Measurements from ENCODE around the gene VPS29. TPM values are rescaled to one million over a fixed set of nuclear protein-coding genes. Genes with fewer than 3 reads are reported as not detected.

Gene VPS29
- total and polyA plus RNA-seq, 2 donors (not counting 1 experiment from before 2014, with no cell fraction given): 115 to 118 TPM

DNA sequence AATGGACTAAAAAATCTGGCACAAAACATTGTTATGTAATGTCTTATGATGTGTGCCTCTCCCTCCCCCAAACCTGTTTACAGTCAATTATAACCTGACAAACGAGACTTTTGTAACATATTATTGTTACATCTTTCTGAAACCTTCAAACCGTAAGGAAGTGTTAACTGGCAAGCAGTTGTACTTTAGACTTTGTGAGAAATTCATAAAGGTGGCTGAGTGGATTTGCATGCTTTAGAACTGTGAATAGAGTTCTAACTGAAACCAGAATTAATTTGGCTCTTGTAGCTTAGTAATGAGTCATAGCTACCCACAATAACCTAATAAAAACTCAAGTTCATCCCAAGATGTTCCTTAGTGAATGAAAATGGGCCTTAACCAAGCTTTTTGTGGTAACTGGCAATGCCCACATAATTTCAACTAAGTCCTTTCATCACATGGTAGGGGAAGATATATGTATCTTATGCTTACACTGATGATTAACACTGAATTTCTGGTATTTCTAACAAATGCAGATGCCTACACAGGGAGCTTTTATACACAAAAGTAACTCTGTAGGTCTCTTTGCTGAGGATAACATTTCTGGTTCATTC is 29.9 kb upstream of the VPS29 start:
- no peak overlapping the region for H3K9ac ChIP-seq (ENCODE audit: low read length)
- peaks cover 4% of the 10 kb centered on the region for H3K79me2 ChIP-seq (ENCODE audit: control insufficient read depth, insufficient read depth, low read length)
- no peaks in the 10 kb centered on the region for H3K27me3 ChIP-seq (replicated peaks in 1 of 4; ENCODE audit: control extremely low read depth in 1 of 4, control insufficient read depth in 3 of 4, insufficient read depth in 4 of 4, low read length in 3 of 4)
- no peaks in the 10 kb centered on the region for H3K9me3 ChIP-seq (ENCODE audit: control extremely low read depth in 1 of 3, control insufficient read depth in 2 of 3, insufficient read depth in 1 of 3, low read length in 2 of 3)
- no peak overlapping the region for H3K4me2 ChIP-seq (replicated peaks; ENCODE audit: low read depth, low read length, poor library complexity, severe bottlenecking)
- peaks cover 6% of the 10 kb centered on the region for H4K20me1 ChIP-seq (ENCODE audit: control insufficient read depth, insufficient read depth, low read length, poor library complexity, severe bottlenecking)
- peaks cover 0 to 3% of the 10 kb centered on the region in 2 donors for H3K4me1 ChIP-seq (ENCODE audit: control insufficient read depth in 2 of 2, insufficient read depth in 2 of 2, low read length in 2 of 2)
- peaks cover 4 to 28% of the 10 kb centered on the region in 2 experiments for H3K36me3 ChIP-seq (replicated peaks in 1 of 2; ENCODE audit: control extremely low read depth in 1 of 2, control insufficient read depth in 1 of 2, extremely low read depth in 1 of 2, insufficient read depth in 2 of 2, low read length in 1 of 2)
- Mint-ChIP-seq H3K4me1 (peaks cover 20% of the 10 kb centered on the region), H3K27me3 (no peaks in the 10 kb centered on the region), H3K4me3 (no peak overlapping the region), H3K9me3 (ENCODE audit: insufficient read depth) (no peaks in the 10 kb centered on the region), H3K27ac (peak overlapping the region; percentile 22)
- WGBS (ENCODE audit: insufficient coverage): no CpG with 5 or more reads among the region's 2 CpGs
- ATAC-seq (ENCODE audit: low read depth) (no peak), DNase-seq (no peak)
- intact Hi-C loops (cut with micrococcal nuclease): no loop called here
- peak overlapping the region in 1 of 2 donors; percentile 2 for H3K27ac ChIP-seq (ENCODE audit: low read length in 2 of 2)
- no peak overlapping the region for H2AFZ ChIP-seq (ENCODE audit: insufficient read depth, low read depth, low read length, poor library complexity, severe bottlenecking)
- TF ChIP-seq, protein P1, sequence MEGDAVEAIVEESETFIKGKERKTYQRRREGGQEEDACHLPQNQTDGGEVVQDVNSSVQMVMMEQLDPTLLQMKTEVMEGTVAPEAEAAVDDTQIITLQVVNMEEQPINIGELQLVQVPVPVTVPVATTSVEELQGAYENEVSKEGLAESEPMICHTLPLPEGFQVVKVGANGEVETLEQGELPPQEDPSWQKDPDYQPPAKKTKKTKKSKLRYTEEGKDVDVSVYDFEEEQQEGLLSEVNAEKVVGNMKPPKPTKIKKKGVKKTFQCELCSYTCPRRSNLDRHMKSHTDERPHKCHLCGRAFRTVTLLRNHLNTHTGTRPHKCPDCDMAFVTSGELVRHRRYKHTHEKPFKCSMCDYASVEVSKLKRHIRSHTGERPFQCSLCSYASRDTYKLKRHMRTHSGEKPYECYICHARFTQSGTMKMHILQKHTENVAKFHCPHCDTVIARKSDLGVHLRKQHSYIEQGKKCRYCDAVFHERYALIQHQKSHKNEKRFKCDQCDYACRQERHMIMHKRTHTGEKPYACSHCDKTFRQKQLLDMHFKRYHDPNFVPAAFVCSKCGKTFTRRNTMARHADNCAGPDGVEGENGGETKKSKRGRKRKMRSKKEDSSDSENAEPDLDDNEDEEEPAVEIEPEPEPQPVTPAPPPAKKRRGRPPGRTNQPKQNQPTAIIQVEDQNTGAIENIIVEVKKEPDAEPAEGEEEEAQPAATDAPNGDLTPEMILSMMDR (IDR thresholded peaks at IDR 0.05): no peak
- TF ChIP-seq EZH2 (IDR thresholded peaks at IDR 0.05; ENCODE audit: borderline replicate concordance, insufficient read depth, low read depth, low read length, poor library complexity, severe bottlenecking): no peak
- H3K4me3 ChIP-seq (ENCODE audit: control extremely low read depth in 1 of 5, extremely low read depth in 1 of 5, insufficient read depth in 1 of 5, low read depth in 2 of 5, low read length in 4 of 5): no peak overlapping the region
- CTCF ChIA-PET: interaction anchor here (0.9 to 4.4 kb wide), 5 partner anchors 19 to 82 kb away, joined by 3 to 20 read pairs (median 3); partner anchors contain the start of gene ARPC3
- POLR2A ChIA-PET: interaction anchor here (0.6 kb wide), 1 partner anchor 71 kb away, joined by 10 read pairs; no protein-coding TSS in a partner anchor

- DNase-seq (no peak), ATAC-seq (ENCODE audit: low read depth) (no peak)
- H3K4me3 Mint-ChIP-seq: no peak overlapping the region
- no peaks in the 10 kb centered on the region for H3K27me3 Mint-ChIP-seq
- H3K4me1 ChIP-seq (ENCODE audit: control insufficient read depth in 2 of 2, insufficient read depth in 2 of 2, low read length in 2 of 2): peaks cover 0 to 3% of the 10 kb centered on the region in 2 donors
- no peak for TF ChIP-seq EZH2 (IDR thresholded peaks at IDR 0.05; ENCODE audit: borderline replicate concordance, insufficient read depth, low read depth, low read length, poor library complexity, severe bottlenecking)
- TF ChIP-seq, protein P1 (IDR thresholded peaks at IDR 0.05): no peak
- no peak overlapping the region for H3K9ac ChIP-seq (ENCODE audit: low read length)
- H3K27ac Mint-ChIP-seq: peak overlapping the region; percentile 0
- no peak overlapping the region for H2AFZ ChIP-seq (ENCODE audit: insufficient read depth, low read depth, low read length, poor library complexity, severe bottlenecking)
- no peaks in the 10 kb centered on the region for H3K9me3 ChIP-seq (ENCODE audit: control extremely low read depth in 1 of 3, control insufficient read depth in 2 of 3, insufficient read depth in 1 of 3, low read length in 2 of 3)
- ChIA-PET POLR2A (no interaction called here), CTCF (no interaction called here)
- H3K9me3 Mint-ChIP-seq (ENCODE audit: insufficient read depth): no peaks in the 10 kb centered on the region
- H3K27me3 ChIP-seq (replicated peaks in 1 of 4; ENCODE audit: control extremely low read depth in 1 of 4, control insufficient read depth in 3 of 4, insufficient read depth in 4 of 4, low read length in 3 of 4): no peaks in the 10 kb centered on the region
- H3K4me1 Mint-ChIP-seq: peaks cover 20% of the 10 kb centered on the region
- intact Hi-C loops (cut with micrococcal nuclease): no loop called here
- peak overlapping the region in 1 of 2 donors; percentile 29 for H3K27ac ChIP-seq (ENCODE audit: low read length in 2 of 2)
- no peak overlapping the region for H3K4me2 ChIP-seq (replicated peaks; ENCODE audit: low read depth, low read length, poor library complexity, severe bottlenecking)
- peaks cover 4 to 15% of the 10 kb centered on the region in 2 experiments for H3K36me3 ChIP-seq (replicated peaks in 1 of 2; ENCODE audit: control extremely low read depth in 1 of 2, control insufficient read depth in 1 of 2, extremely low read depth in 1 of 2, insufficient read depth in 2 of 2, low read length in 1 of 2)
- peaks cover 6% of the 10 kb centered on the region for H4K20me1 ChIP-seq (ENCODE audit: control insufficient read depth, insufficient read depth, low read length, poor library complexity, severe bottlenecking)
- no peaks in the 10 kb centered on the region for H3K79me2 ChIP-seq (ENCODE audit: control insufficient read depth, insufficient read depth, low read length)
- no CpG with 5 or more reads among the region's 2 CpGs for WGBS (ENCODE audit: insufficient coverage)
- no peak overlapping the region for H3K4me3 ChIP-seq (ENCODE audit: control extremely low read depth in 1 of 5, extremely low read depth in 1 of 5, insufficient read depth in 1 of 5, low read depth in 2 of 5, low read length in 4 of 5)
Observed at GRCh38 chr12:110530511-110530910, 28.6 kb upstream of the VPS29 start.

Measured in B cell (primary cell).